Activated B cell treated with CpG ODN at 0.5 μM for 24 hours (primary cell): ENCODE measurements around the gene RBM26. TPM values are rescaled to one million over a fixed set of nuclear protein-coding genes. Genes with fewer than 3 reads are reported as not detected.
"Not testable (repeated sequence)": the region's sequence is repeated elsewhere in the genome, so short reads cannot be mapped to it uniquely, and the experiment has no call there.

Source experiments
- ATAC-seq: fragments of 200-7000 bp; cut with Tn5 transposase; one replicate; pipeline ENCODE4 v1.10.0; 2021; ENCODE audit warnings: low read depth, mild to moderate bottlenecking, moderate library complexity
- CTCF ChIA-PET: fragments of 350-600 bp; sonication (Branson Sonifier 250); formaldehyde crosslinking; loops from one replicate; lab custom pipeline; 2021; ENCODE audit warnings: antibody characterized with exemption; lab: Charles Lee
- POLR2A ChIA-PET: fragments of 350-600 bp; sonication (Branson Sonifier 250); formaldehyde crosslinking; loops from one replicate; lab custom pipeline; 2021; ENCODE audit warnings: antibody characterized with exemption; lab: Charles Lee
- DNase-seq: peaks from one replicate; pipeline ENCODE4 v3.0.0; 2022
- H3K27ac Mint-ChIP-seq: one replicate; pipeline ENCODE4 v1.8.0; 2020; ENCODE audit warnings: mixed read lengths
- H3K27me3 Mint-ChIP-seq: one replicate; pipeline ENCODE4 v1.8.0; 2021; ENCODE audit warnings: mixed read lengths
- H3K36me3 Mint-ChIP-seq: one replicate; pipeline ENCODE4 v1.8.0; 2021; ENCODE audit warnings: low read depth, mixed read lengths
- H3K4me1 Mint-ChIP-seq: one replicate; pipeline ENCODE4 v1.8.0; 2021; ENCODE audit warnings: mixed read lengths
- H3K4me3 Mint-ChIP-seq: one replicate; pipeline ENCODE4 v1.8.0; 2020; ENCODE audit warnings: mild to moderate bottlenecking, mixed read lengths
- H3K9me3 Mint-ChIP-seq: one replicate; pipeline ENCODE4 v1.8.0; 2020; ENCODE audit warnings: mixed read lengths
- intact Hi-C: fragments of 100-400 bp; cut with micrococcal nuclease; formaldehyde crosslinking; loops from one replicate; pipeline ENCODE4 v1.15.1; 2024
- total RNA-seq: library from RNA; stranded (reverse); gene quantifications from 2 replicates; pipeline ENCODE4 v1.2.3, GENCODE V29; 2022
- TF ChIP-seq, protein P1 (sequence below): fragments of 200-600 bp; IDR thresholded peaks from one replicate; pipeline ENCODE4 v1.8.0; 2022; ENCODE audit warnings: antibody characterized with exemption, mild to moderate bottlenecking

RBM26 gene
- total RNA-seq, 1 donor from 2014 or later, result 92.9 TPM

DNA sequence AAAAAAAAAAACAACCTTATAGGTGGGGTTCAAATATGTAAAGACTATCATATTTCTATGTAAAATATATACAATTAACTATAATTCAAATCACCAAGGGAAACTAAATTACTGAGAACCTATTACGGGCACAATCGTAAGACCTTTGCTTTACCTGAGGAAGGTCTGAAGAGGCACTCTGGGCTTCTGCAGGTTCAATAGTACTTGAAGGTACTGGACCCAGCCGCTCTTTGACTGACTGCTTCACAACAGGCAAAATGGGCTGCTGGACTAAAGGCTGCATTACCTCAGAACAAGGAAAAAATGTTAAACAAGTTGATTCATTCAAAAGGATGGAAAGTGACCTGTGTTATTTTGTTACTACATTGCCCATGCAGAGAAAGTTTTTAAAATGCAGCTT lies 51.8 kb downstream of the RBM26 start:
- Mint-ChIP-seq H3K27me3 (no peaks in the 10 kb centered on the region), H3K4me3 (no peak overlapping the region), H3K27ac (no peak overlapping the region), H3K36me3 (peaks cover 77% of the 10 kb centered on the region), H3K9me3 (no peaks in the 10 kb centered on the region), H3K4me1 (no peaks in the 10 kb centered on the region)
- DNase-seq (no peak), ATAC-seq (no peak)
- CTCF ChIA-PET, result no interaction called here
- TF ChIP-seq, protein P1, sequence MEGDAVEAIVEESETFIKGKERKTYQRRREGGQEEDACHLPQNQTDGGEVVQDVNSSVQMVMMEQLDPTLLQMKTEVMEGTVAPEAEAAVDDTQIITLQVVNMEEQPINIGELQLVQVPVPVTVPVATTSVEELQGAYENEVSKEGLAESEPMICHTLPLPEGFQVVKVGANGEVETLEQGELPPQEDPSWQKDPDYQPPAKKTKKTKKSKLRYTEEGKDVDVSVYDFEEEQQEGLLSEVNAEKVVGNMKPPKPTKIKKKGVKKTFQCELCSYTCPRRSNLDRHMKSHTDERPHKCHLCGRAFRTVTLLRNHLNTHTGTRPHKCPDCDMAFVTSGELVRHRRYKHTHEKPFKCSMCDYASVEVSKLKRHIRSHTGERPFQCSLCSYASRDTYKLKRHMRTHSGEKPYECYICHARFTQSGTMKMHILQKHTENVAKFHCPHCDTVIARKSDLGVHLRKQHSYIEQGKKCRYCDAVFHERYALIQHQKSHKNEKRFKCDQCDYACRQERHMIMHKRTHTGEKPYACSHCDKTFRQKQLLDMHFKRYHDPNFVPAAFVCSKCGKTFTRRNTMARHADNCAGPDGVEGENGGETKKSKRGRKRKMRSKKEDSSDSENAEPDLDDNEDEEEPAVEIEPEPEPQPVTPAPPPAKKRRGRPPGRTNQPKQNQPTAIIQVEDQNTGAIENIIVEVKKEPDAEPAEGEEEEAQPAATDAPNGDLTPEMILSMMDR, result no peak
- intact Hi-C loops, result loop anchor here (2.0 to 5.0 kb wide), 2 partner anchors 13 to 38 kb away; no protein-coding TSS in a partner anchor
- POLR2A ChIA-PET, result no interaction called here

DNA sequence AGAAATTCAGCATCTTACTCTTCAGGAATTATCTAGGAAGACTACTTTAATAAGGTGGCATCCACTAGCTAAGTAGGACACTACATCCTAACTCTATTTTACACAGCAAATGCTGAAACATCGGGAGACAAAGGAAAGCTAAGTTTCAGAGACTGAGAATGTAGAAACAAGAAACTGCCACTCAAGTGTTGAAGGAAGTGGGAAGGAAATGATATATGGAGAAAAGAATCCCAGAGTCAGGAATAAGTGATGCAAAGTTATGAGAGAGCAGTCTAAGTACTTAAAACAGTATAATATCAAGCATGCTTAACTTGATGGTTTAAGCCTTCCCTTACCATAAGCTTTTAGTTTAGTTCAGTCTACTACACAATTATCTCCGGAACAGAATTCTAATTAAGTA lies 52.4 kb downstream of the RBM26 start:
- peaks cover 73% of the 10 kb centered on the region for H3K36me3 Mint-ChIP-seq
- no peak overlapping the region for H3K27ac Mint-ChIP-seq
- ChIA-PET POLR2A (no interaction called here), CTCF (no interaction called here)
- ATAC-seq (no peak), DNase-seq (no peak)
- intact Hi-C loops, result loop anchor here (2.0 to 5.0 kb wide), 2 partner anchors 13 to 39 kb away; no protein-coding TSS in a partner anchor
- no peaks in the 10 kb centered on the region for H3K27me3 Mint-ChIP-seq
- no peaks in the 10 kb centered on the region for H3K9me3 Mint-ChIP-seq
- no peaks in the 10 kb centered on the region for H3K4me1 Mint-ChIP-seq
- no peak overlapping the region for H3K4me3 Mint-ChIP-seq
- TF ChIP-seq, protein P1, result no peak

DNA sequence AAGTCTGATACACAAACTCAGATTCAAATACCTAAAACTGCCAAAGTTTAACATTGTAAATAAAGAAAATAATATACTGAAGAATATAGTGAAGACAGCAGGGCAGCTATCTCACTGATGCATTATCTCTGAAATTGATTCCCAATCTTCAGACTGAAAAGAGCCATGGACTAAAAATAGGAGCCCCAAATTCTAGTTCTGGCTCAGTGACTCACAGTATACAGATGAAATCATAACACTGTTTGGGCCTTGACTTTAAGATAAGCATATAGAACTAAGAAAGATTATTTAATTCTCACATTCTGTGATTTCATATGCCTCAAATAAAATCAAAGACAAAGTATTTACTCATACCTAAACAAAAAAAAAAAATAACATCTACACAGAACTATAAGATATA lies 53.9 kb downstream of the RBM26 start:
- DNase-seq (no peak), ATAC-seq (no peak)
- intact Hi-C loops, result loop anchor here (5.0 kb wide), 1 partner anchor 40 kb away; no protein-coding TSS in a partner anchor
- Mint-ChIP-seq H3K27me3 (no peaks in the 10 kb centered on the region), H3K36me3 (peaks cover 75% of the 10 kb centered on the region), H3K4me3 (no peak overlapping the region), H3K27ac (no peak overlapping the region), H3K4me1 (no peaks in the 10 kb centered on the region), H3K9me3 (no peaks in the 10 kb centered on the region)
- POLR2A ChIA-PET, result no interaction called here
- TF ChIP-seq, protein P1, result no peak
- CTCF ChIA-PET, result no interaction called here

DNA sequence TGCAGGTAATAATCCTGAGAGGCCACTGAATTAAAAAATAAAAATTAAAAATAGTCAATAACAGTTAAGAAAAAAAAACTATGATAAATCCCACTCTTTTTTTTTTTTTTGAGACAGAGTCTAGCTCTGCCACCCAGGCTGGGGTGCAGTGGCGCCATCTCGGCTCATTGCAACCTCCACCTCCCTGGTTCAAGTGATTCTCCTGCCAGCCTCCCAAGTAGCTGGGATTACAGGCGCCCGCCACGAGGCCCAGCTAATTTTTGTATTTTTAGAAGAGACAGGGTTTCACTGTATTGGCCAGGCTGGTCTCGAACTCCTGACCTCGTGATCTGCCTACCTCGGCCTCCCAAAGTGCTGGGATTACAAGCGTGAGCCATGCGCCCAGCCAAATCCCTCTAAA lies 56.4 kb downstream of the RBM26 start:
- H3K27me3 Mint-ChIP-seq, ATAC-seq, H3K4me3 Mint-ChIP-seq, H3K9me3 Mint-ChIP-seq, DNase-seq, H3K4me1 Mint-ChIP-seq, H3K27ac Mint-ChIP-seq, POLR2A ChIA-PET: not testable (repeated sequence)
- intact Hi-C loops, result loop anchor here (5.0 kb wide), 1 partner anchor 43 kb away; no protein-coding TSS in a partner anchor
- CTCF ChIA-PET, result interaction anchor here (0.6 to 1.0 kb wide), 2 partner anchors 42 to 1757 kb away, joined by 3 to 4 read pairs; no protein-coding TSS in a partner anchor
- H3K36me3 Mint-ChIP-seq, result peaks cover 66% of the 10 kb centered on the region

DNA sequence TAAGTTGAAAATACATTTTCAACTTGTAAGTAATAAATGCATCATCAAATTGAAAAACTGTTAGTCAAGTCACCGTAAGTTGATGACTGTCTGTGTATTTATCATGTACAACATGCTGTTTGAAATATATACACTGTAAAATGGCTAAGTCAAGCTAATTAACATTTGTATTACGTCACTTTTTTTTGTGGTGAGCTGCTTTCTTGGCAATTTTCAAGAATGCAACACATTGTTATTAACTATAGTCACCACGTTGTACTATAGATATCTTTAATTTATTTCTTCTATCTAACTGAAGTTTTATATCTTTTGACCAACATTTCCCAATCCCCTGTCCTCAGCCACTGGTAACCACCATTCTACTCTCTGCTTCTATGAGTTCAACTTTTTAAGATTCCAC lies 57.0 kb downstream of the RBM26 start:
- H3K36me3 Mint-ChIP-seq, result peaks cover 65% of the 10 kb centered on the region
- POLR2A ChIA-PET, result no interaction called here
- no peaks in the 10 kb centered on the region for H3K27me3 Mint-ChIP-seq
- no peak overlapping the region for H3K4me3 Mint-ChIP-seq
- DNase-seq (no peak), ATAC-seq (no peak)
- CTCF ChIA-PET, result interaction anchor here (0.6 kb wide), 1 partner anchor 1756 kb away, joined by 4 read pairs; no protein-coding TSS in a partner anchor
- no peak overlapping the region for H3K27ac Mint-ChIP-seq
- H3K4me1 Mint-ChIP-seq, result no peaks in the 10 kb centered on the region
- intact Hi-C loops, result no loop called here
- H3K9me3 Mint-ChIP-seq, result no peaks in the 10 kb centered on the region
- TF ChIP-seq, protein P1, result no peak
